T-helper 22 cell (primary cell): Measurements from ENCODE around the gene HEXIM2.
"Not testable (repeated sequence)": the region's sequence is repeated elsewhere in the genome, so short reads cannot be mapped to it uniquely, and the experiment has no call there.

Experiments used
- DNase-seq: peaks from one replicate; pipeline ENCODE4 v3.0.0-alpha.2; 2020; ENCODE audit warnings: low read depth

The HEXIM2 gene, protein sequence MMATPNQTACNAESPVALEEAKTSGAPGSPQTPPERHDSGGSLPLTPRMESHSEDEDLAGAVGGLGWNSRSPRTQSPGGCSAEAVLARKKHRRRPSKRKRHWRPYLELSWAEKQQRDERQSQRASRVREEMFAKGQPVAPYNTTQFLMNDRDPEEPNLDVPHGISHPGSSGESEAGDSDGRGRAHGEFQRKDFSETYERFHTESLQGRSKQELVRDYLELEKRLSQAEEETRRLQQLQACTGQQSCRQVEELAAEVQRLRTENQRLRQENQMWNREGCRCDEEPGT

DNA sequence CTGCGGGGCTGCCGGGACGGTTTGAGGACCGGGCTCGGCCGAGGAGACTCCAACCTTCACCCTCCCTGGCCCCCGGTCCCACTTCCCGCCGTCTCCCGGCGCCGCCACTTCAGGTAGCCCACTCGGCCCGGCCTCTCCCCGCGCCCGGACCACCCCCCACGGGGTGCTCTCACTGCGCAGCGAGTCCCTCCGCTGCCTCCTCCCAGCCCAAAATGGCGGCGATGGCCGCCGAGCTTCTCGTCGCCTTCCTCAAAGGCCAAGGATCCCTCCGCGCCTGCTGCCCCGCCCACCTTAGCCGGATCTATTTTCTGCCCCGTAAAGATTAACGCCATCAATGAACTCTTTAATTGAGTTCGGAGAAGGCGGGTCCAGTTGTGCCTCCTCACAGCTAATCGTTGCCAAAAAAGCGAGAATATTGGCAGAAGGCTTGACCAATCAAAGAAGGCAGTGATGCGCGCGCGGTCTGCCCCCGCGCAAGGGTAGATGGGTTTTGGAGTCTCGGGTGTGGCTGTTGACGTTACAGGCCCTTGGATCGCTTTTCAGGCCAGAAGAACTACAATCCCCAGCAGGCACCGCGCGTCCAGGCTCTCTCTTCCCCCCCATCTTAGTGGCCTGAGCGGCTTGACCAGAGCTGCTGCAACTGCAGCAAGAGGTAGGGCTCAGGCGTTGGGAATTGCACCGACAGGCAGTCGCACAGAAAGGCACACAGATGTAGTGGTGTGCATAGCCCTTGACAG is at the start of gene HEXIM2:
HEXIM2 (plus strand) TSS at position 588 of the 737 bp plus-strand sequence. CDS start 919 bp downstream, outside the sequence.
- DNase-seq, result peak; percentile 95

DNA sequence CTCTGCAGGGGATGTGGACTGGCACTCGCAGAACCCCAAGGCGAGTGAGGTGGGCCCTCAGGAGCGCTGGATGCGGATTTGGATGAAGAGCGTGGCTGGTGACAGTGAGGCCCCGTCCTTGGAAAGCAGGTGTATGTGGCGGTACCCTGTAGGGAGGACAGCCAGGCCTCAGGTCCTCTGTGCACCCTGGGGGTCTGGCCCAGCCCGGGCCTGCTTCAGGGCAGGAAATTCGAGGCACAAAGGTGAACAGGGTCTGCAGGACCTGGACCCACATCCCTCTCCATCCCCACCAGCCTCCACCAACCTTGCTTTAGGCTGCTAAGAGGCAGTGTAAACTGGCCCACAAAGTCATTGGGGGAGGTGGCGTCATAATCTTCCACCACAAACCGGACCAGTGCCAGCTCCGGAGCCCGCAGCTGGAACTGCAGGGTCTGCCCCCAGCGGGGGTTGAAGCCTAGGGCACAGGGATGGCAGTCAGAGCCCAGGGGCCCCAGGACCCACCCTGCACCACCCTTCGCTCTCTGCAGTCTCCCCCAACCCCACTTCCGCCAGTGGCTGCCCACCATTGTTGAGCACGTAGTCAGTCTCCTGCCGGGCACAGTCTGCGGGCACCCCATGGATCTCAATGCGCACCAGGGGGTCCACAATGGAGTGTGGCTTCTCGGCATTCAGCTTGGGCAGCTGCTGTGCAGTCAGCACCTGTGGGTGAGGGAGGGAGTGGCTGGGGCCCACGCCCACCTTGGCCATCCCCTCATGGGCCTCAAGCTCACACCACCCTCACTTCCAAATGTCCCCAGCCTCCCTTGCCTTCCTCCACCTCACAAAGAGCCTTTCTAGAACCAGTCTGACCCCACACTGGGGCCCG is 48.9 kb upstream of the HEXIM2 start:
- no peak for DNase-seq

DNA sequence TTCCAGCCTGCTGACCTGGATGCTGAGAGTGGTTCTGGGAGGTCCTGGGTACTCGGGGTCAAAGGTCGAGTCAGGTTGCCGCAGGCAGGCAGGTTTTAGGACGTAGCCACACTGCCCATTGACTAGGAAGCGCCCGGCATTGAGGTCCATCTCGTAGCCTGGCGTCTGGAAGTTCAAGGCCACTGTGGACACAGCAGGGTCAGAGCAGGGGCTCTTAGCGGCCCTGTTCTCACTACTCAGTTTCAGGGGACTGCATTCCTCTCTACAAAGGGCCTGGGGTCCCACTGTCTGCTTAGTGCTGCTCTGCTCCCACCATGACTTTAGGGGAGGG is 48.3 kb upstream of the HEXIM2 start:
- DNase-seq, result no peak

DNA sequence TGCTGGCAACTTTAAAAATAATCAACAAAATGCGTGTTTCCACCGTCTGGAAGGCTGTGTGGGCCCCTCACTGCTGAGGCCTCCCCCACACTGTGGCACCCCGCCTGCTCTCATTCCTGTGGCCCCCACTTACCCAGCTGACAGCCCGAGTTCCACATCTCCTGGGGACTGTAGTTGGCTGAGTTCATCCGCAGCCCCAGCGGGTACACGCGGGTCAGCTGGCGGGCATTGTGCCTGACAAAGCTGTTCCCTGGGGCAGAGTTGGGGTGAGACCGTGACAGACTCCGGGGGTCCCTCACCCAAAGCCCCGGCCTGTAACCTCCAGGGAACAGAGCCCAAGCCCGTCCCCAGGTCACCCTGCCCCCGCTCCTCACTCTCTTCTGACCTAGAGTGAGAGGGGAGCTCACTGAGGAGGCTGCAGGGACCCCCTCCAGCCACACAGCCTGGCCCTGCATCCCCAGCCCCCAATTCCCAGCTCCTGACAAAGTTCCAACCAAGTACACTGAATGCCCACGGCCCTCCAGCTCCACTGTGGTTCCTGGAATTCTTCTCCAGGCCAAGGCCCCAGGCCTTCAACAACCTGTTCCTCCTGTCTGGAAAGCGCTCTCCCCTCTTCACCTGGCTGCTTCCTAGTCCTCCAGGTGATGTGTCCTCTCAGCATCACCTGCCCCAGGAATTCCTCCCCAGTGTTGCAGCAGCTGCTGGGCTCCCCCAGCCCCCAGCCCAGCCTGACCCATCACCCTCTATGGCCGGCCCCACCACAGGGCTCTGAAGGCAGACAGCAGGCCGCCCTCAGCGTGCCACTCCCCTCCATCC is 47.4 kb upstream of the HEXIM2 start:
- DNase-seq, result no peak

DNA sequence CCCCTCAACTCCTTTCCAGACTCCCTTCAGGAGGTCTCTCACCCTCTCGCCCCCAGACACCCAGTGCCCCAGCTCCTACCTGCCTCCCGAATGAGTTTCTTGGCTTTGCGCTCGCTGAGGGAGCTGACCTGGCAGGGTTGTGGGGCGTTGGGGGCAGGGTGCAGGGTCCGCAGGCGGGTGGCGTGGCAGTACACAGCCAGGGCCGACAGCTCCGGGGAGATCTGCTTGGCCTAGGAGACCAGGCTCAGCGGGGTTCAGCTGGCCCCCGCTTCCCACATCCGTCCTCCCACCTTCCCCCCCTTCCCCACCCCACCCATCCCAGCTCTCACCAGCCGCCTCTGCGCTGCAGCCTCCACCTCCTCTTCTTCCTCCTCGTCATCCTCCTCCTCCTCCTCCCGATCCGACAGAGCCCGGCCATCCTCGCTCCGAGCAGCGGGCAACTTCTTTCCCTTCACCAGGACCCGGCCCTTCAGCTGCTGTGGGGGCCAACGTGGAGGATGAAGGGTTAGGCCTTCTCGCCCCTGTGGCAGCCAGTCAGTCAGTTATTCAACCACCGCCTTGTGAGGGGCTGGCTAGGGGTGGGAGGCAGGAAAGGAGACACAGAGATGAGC is 46.6 kb upstream of the HEXIM2 start:
- DNase-seq, result no peak

DNA sequence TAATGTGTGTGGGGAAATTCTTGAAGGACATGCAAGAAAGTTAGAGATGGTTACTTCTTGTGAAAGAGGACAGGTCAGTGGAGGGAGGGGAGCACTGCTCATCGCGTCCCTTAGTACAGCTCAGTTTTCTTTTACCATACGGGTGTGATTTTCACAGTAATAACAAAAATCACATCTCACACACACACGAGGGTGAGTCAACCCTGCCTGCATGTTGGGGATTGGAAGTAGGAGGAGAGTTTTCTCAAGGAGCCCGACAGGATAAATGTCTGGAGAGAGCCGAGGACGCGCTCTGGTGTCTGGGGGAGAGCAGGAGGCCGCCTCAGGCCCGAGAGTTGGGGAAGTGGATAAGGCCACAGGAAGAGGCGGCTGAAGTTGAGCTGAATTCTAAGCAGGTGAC is 45.8 kb upstream of the HEXIM2 start:
- no peak for DNase-seq

DNA sequence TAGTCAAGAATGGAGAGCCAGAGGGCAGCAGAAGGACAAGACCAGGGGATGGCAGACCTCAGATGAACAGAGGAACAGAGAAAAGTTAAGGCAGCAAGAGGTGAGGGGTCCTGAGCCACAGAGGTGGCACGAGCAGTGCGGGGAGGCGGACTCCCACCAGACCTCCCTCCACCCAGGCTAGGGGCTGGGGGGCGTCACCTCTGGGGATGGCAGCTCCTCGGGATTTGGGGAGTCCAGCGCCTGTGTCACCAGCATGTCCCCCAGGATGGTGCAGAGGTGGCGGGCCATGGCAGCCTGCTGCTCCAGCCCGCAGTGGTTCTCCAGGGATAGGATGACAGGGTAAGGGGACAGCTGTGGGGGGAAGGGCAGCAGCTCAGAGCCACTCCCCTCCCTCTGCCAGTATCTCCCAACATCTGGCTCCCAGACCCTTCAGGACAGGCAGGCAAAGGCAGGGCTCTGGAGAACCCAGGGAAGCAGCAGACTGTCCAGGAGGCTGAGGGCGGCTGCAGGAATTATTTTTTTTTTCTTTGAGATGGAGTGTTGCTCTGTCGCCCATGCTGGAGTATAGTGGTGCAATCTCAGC is 45.1 kb upstream of the HEXIM2 start:
- no peak for DNase-seq

DNA sequence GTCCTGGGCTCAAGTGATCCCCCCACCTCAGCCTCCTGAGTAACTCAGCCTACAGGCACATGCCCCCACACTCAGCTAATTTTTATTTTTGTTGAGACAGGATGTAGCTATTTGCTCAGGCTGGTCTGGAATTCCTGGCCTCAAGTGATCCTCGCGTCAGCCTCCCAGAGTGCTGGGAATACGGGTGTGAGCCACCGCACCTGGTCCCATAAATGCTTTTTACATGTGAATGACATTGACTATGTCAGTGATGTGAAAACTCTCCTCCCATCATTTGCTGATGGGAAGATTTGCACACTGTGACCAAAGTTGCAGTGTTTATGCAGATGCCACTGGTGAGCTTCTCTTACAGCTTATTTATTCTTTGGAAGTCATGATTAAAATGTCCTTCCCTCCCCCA is 44.3 kb upstream of the HEXIM2 start:
- DNase-seq, result no peak

DNA sequence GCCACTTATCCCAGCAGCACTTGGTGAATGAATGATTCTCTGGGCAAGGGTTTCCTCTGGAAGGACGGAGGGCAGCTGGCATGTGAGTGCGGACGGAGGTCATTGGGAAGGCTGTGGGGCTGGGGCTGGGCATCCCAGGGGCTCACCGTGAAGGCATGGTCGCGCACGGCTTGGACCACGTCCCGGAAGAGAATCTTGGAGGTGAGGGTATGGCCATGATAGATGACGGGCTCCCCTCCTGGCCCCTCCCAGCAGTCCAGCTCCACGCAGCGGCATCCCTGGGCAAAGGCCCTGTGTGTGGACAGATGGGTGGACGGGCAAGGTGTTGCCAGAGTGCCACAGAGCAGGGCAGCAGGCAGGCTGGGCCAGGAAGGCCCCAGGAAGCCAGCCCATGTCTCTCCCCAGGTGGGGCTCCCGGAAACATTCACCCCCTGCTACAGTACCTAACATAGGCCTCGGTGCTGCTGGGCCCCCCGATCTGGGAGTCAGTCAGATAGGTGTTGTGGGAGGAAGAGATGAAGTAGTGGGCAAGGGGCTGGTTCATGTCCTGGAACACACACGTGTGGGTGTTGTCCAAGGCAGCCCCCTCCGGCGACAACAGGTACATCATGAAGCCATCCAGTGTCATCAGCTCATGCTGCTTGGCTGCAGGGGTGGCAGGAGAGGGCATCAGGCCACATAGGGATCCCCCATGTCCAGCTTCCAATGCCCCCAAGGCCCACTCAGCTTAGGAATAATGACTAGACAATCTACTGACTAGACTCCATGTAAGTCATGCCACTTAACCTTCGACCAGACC is 43.6 kb upstream of the HEXIM2 start:
- no peak for DNase-seq

DNA sequence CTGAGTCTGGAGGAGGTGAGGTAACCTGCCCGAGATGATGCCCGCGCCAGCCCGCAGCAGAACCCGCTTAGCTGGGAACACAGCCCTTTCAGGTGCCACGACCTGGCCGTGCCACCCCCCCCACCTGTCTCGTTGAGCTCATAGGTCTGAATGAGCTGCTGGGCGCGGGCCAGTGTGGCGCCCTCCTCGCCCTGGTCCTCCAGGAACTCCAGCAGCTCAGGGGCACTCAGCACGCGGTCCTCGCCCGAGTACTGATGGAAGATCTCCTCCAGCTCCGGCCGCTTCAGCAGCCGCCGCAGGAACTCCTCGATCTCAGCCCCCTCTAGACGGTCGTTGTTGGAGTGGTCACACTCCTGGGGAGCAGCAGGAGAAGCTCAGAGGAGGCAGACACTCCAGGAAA is 43.0 kb upstream of the HEXIM2 start:
- DNase-seq, result no peak

DNA sequence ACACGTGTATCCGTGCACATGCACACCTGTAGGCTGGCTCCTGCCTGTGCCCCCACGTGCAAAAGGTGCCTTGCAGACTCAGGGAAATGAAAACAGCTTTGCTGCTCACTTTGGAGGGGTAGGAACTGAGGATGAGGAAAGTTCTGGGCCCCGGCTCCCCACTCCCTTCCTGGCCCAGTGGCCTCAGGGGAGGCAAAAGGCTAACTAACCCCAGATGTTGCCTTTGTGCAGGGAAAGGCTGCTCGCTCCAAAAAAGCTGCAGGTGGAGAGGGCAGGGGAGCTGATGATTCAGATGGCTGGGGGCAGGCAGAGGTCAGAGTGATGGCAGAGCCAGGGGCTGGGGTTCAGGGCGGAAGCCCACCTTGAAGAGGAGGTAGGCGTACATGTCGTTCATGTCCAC is 41.7 kb upstream of the HEXIM2 start:
- no peak for DNase-seq

DNA sequence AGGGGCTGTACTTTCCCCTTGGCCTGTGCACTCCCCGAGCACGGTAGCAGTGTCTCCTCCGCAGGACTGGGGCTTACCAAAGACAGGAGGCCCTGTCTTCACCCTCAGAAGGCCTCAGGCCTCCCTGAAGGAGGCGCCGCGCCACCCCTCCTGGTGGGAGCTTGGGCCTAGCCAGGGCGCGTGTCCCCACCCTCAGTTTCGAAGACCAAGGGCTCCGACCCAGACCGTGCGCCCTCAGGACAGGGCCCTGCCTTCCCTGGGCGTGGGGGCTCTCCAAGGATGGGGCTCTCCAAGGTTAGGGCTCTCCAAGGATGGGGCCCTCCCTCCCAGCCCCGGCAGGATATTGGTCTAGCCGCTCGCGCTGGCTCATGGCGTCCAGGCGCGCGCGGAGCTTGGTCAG is 41.1 kb upstream of the HEXIM2 start:
- DNase-seq, result no peak

DNA sequence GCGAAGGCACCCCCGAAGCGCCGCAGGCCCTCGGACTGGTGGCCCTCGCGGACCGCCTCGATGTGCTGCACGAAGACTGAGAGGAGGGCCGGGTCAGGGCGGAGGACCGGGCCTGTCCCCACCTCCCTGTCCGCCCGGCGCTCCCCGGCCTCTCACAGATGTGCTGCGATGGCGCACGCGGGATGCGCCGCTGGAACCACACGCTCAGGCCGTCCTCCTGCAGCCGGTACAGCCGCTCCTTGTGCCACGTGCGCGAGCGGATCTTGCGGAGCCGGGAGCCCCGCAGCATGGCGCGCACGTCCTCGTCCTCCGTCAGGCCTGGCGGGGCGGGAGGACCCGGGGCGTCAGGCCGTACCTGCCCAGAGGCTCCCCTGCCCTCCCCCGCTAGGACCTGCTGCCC is 40.6 kb upstream of the HEXIM2 start:
- DNase-seq, result no peak

DNA sequence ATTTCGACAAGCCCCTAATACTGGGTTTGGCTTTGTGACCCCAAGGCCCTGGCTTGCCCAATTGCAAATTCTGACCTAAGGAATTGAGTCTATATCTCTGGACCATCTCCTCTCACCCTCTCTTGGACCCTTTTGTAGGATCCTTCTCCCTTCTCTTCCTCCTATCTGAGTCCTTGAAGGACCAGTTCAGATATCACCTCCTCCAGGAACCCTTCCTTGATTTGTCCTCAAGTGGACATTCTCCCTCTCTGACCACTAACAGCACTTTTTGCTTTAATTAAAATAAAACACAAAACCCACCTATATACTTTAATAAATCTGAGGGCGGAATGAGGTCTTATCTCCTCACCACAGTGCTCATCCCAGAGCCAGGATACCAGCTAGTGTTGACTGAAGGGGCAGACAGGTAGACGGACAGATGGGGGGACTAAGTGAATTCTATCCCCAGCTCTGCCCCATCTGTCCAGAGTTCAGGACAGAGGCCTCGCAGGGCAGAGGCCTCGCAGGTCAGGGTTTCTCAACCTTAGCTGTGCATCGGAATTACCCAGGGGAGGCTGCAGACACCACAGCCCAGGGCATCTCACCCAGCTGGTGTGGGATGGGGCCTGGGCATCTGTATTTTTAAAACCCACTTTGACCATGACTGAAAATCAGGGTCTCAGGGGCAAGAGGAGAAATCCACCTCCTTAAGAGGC is 38.5 kb upstream of the HEXIM2 start:
- DNase-seq, result no peak

DNA sequence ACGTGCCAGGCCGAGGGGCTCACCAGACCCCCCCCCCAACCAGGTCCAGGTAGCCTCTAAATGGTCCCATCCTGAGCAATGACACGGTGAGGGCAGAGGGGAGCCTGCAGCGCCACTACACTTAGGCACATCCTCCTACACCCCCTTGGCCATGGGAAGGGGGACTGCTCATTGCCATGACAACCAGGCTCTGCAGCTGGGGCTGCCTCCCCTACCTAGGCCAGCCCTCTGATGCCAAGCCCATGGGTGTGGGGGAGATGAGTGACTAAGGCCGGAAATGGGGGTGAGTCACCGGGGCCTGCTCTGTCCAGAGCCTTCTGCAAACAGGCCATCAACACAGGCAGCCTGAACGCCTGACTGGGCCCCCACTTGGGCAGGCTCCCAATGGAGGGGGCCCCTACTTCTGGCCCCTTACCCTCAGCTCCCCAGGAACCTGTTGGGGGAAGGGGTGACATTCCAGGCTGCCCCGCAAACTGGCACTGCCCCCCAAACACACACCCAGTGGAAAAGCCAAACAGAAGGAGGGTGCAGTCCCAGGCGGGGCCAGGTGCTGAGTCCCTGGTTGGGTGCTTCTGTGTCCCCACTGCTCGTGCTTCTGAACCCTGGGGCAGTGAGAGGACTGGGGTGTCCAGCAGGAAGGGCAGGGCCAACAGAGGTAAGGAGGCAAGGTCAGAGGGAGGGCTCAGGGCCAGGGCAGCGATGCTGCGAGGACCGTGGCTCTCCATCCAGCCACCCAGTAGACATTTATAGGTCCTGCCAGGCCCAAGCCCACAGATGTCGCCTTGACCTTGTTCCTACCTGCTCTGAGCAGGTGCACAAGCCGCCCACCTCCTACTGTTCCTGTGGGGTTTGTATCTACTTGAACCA is 37.5 kb upstream of the HEXIM2 start:
- DNase-seq, result peak; percentile 24

DNA sequence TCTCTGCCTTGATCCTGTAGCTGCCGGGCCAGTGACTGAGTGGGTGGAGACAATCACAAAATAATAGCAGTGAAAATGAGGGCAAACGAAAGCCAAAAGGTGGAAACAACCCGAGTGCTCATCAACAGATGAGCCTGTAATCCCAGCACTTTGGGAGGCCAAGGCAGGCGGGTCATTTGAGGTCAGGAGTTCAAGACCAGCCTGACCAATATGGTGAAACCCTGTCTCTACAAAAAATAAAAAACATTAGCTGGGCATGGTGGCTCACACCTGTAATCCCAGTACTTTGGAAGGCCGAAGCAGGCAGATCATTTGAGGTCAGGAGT is 36.9 kb upstream of the HEXIM2 start:
- not testable (repeated sequence) for DNase-seq

DNA sequence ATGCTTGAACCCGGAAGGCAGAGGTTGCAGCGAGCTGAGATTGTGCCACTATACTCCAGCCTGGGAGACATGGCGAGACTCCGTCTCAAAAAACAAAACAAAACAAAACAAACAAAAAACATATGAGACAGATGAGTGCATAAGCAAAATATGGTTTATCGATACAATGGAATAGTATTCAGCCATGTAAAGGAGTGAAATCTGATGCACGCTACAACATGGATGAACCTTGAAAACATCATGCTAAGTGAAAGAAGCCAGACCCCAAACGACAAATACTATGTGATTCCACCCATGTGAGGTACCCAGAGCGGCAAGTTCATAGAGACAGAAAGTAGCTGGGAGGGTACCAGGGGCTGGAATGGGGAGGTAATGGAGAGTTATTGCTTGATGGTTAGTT is 36.2 kb upstream of the HEXIM2 start:
- no peak for DNase-seq

DNA sequence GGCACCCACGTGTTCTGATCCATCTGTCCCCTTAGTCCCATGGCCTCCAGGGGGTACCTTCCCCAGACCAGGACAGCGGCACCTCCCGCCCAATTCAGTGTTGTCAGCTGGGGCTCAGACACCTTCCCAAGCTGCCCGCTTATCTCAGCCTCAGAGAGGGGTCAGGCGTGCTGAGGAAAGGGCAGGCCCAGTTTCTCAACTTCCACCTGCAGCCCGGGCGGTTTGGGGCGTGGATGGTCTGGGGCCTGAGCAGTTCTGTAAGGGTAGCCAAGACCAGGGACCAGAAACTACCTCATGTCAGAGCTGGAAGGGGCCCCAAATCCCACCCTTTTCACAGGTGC is 34.5 kb upstream of the HEXIM2 start:
- no peak for DNase-seq
